Right ventricle myocardium inferior (tissue), 1 donor: Measurements from ENCODE around the gene PKNOX2. TPM values are rescaled to one million over a fixed set of nuclear protein-coding genes. Genes with fewer than 3 reads are reported as not detected.

Experiments used
- total RNA-seq: library from RNA; stranded (reverse); fragmentation: NEBNext Ultra II Directional; extraction: Animal tissue kit (Norgen Biotek cat#: 25700); gene quantifications from one replicate; pipeline ENCODE4 v1.2.1, GENCODE V29; 2021
- donor health status: DM: no; HTN: yes; CAD: no; lungs with severe emphysema.

Gene PKNOX2
- total RNA-seq, 1 donor from 2014 or later: 9.1 TPM

Other genes with a start within 250 kb of the PKNOX2 start
- gene HEPN1, start 245.5 kb upstream of the PKNOX2 start, total RNA-seq: not detected
- gene HEPACAM, start 228.7 kb upstream of the PKNOX2 start, total RNA-seq: 0.41 TPM
- gene CCDC15, start 210.5 kb upstream of the PKNOX2 start, total RNA-seq: 0.38 TPM
- 4.2 TPM for gene SLC37A2, start 101.4 kb upstream of the PKNOX2 start, total RNA-seq
- gene TMEM218, start 53.1 kb upstream of the PKNOX2 start, total RNA-seq: 6.0 TPM